Measurements from ENCODE around the gene TRAF3.

- peak; percentile 14 for TF ChIP-seq FOXA1 (IDR thresholded peaks at IDR 0.05)
- peak; percentile 45 for TF ChIP-seq ATF3 (IDR thresholded peaks at IDR 0.05)
- TF ChIP-seq GABPA (IDR thresholded peaks at IDR 0.05 in 1 of 2, conservative IDR thresholded peaks at IDR 0.05 in 1 of 2), result peak in 1 of 2 donors; percentile 58
- TF ChIP-seq CTCF (IDR thresholded peaks at IDR 0.05; ENCODE audit: low read depth, low read length, missing input control), result no peak
- TF ChIP-seq RAD21 (IDR thresholded peaks at IDR 0.05), result peak; percentile 58 to 75
- TF ChIP-seq REST (IDR thresholded peaks at IDR 0.05), result peak; percentile 79
- TF ChIP-seq SP1 (IDR thresholded peaks at IDR 0.05), result peak; percentile 92
Observed at GRCh38 chr14:102893452-102893851, 116.2 kb downstream of the TRAF3 start.

Measured in liver (tissue), 3 donors.